COLO829 (cell line): ENCODE results near the gene CNNM4.

Experiments used
- DNase-seq: peaks from one replicate; pipeline ENCODE4 v3.0.0; 2012; ENCODE audit warnings: low spot score

Gene CNNM4

DNA sequence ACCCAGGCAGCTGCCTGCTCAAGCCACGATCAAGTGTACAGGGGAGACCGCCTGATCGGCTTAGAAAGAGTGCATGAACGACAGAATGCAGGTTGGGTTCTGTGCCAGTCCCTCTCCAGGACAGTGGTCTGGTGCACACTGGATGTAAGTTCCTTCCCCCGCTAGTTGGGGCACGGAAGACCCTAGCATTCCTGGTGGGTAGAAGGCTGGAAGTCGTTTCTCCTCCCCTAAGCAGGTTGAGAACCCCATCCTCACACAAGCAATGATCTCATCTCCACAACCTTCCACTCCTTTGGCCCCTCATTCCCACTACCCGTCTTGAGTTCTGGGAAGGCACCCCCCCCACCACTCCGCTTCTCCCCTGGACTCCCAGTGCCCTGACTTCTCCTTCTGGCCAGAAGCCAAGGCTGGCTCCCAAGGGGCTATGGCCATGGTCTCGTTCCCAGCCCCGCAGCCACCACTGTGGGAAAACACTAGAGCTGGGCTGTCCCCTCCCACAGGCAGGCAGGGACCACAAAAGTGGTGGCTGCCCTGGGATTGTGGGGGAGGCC, 98.5 kb downstream of the CNNM4 start:
- DNase-seq, result no peak

DNA sequence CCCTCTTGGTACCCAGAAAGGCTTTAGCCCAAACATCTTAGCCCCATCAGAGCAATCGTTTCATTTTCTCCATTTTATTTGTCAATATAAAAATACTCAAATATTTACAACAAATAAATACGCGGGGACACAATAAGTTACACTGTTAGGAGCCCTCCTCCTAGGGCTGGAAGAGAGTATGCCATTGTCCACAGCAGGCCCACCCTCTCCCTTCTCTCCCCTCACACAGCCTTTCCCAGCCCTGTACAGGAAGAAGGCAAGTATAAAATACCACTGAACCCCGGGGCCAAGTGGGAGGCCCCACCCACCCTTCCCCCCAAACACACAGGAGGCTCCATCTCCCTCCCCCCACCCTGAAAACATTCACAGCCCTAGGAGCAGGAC, 99.0 kb downstream of the CNNM4 start:
- no peak for DNase-seq

DNA sequence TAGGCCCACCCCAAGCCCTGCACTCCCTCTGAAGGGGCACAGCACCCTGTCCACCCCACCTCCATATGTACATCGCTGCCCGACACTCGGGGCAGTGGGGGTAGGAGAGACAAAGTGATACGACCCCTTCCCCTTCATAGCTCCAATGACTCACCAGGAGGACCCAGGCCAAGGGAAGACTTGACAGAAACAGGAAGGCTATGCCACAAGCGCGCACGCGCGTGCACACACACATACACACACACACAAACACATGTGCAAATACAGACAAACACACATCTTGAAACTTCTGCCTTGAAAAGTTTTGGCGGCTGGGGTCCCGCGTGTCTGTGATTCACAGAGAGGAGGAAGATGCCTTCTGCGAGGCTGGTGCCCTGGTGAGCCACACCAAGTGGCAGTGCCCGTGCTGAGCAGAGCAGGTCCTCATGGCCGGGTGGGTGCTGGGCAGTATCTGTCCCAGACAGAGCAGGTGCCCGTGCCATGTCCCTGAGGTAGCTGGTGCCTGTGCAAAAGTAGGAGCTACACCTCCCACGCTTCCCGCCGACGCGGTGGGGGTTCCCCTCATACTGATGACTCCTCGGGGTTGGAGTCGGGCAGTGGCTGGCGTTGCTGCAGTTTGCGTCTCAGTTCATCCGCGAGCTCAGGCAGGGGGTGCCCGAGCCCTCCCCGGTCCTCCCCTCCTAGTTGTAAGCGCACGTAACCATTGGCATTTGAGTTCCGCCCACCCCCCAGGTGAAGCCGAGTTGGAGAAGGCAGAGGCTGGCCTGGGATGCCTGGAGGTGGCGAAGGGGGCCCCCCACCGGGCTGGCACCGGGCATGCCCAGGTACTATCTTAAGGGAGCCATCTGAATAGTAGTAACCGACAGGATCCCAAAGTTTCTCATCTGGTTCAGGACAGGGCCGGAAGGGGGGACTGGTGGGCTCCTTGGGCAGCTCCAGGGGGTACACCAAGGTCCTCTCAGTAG, 99.6 kb downstream of the CNNM4 start:
- DNase-seq, result no peak

GRCh38 chr2:96861074-96861473, 100.4 kb downstream of the CNNM4 start:
- no peak for DNase-seq
